Neural progenitor cell (in vitro differentiated cells): Measurements from ENCODE around the gene MEGF10. TPM values are rescaled to one million over a fixed set of nuclear protein-coding genes. Genes with fewer than 3 reads are reported as not detected.

Experiments
- DNase-seq: peaks from one replicate; pipeline ENCODE4 v3.0.0-alpha.2; 2016; ENCODE audit warnings: low spot score
- H2AFZ ChIP-seq: fragments of 200-600 bp; sonication (generic); replicated peaks from 2 replicates; pipeline ENCODE4 v1.6.1; 2016; ENCODE audit warnings: antibody characterized with exemption
- H3F3A ChIP-seq: fragments of 200-600 bp; sonication (generic); 2 replicates; pipeline ENCODE4 v1.6.1; 2016; ENCODE audit warnings: antibody characterized with exemption, low read depth
- H3K27ac ChIP-seq: fragments of 200-600 bp; sonication (generic); 2 replicates; pipeline ENCODE4 v1.5.1; 2016; ENCODE audit warnings: mild to moderate bottlenecking
- H3K27me3 ChIP-seq: fragments of 200-600 bp; sonication (generic); 2 replicates; pipeline ENCODE4 v1.6.1; 2016; ENCODE audit warnings: mild to moderate bottlenecking, moderate library complexity
- H3K36me3 ChIP-seq: fragments of 200-600 bp; sonication (generic); 2 replicates; pipeline ENCODE4 v1.5.1; 2016
- H3K4me1 ChIP-seq: fragments of 200-600 bp; sonication (generic); 2 replicates; pipeline ENCODE4 v1.6.1; 2016; ENCODE audit warnings: mixed run types
- H3K4me2 ChIP-seq: fragments of 200-600 bp; sonication (generic); 2 replicates; pipeline ENCODE4 v1.6.1; 2016
- H3K4me3 ChIP-seq: fragments of 200-600 bp; sonication (generic); 2 replicates; pipeline ENCODE4 v1.5.1; 2016
- H3K79me2 ChIP-seq: fragments of 200-600 bp; sonication (generic); 2 replicates; pipeline ENCODE4 v1.6.1; 2016; ENCODE audit warnings: low read depth
- H3K9ac ChIP-seq: fragments of 200-600 bp; sonication (generic); 2 replicates; pipeline ENCODE4 v1.6.1; 2016
- H3K9me3 ChIP-seq: fragments of 200-600 bp; sonication (generic); 2 replicates; pipeline ENCODE4 v1.5.1; 2016; ENCODE audit warnings: low read depth
- H4K20me1 ChIP-seq: fragments of 200-600 bp; sonication (generic); 2 replicates; pipeline ENCODE4 v1.6.1; 2016; ENCODE audit warnings: low read depth
- H3K27ac Mint-ChIP-seq: 3 replicates; pipeline ENCODE4 v1.8.0; 2021; ENCODE audit warnings: mixed read lengths
- H3K27me3 Mint-ChIP-seq: 2 replicates; pipeline ENCODE4 v1.8.0; 2022; ENCODE audit warnings: low read depth, mild to moderate bottlenecking, inconsistent platforms, moderate library complexity, mixed read lengths; ENCODE audit not compliant: insufficient read depth
- H3K36me3 Mint-ChIP-seq: 3 replicates; pipeline ENCODE4 v1.8.0; 2021; ENCODE audit warnings: mixed read lengths
- H3K4me1 Mint-ChIP-seq: 3 replicates; pipeline ENCODE4 v1.8.0; 2021; ENCODE audit warnings: mixed read lengths
- H3K4me3 Mint-ChIP-seq: 3 replicates; pipeline ENCODE4 v1.8.0; 2021; ENCODE audit warnings: mild to moderate bottlenecking, moderate library complexity, mixed read lengths
- H3K9me3 Mint-ChIP-seq: 3 replicates; pipeline ENCODE4 v1.8.0; 2020; ENCODE audit warnings: mixed read lengths
- CTCF ChIP-seq: fragments of 200-600 bp; sonication (generic); IDR thresholded peaks from 2 replicates; pipeline ENCODE4 v1.5.1; 2017; ENCODE audit warnings: antibody characterized with exemption, mild to moderate bottlenecking
- EZH2 ChIP-seq: fragments of 200-600 bp; sonication (generic); IDR thresholded peaks from 2 replicates; pipeline ENCODE4 v1.6.1; 2017; ENCODE audit warnings: antibody characterized with exemption, mild to moderate bottlenecking, moderate library complexity
- EZH2phosphoT487 ChIP-seq: fragments of 200-600 bp; sonication (generic); IDR thresholded peaks from 2 replicates; pipeline ENCODE4 v1.6.1; 2017; ENCODE audit warnings: antibody characterized with exemption
- total RNA-seq: library from RNA; depleted of rRNA; stranded (reverse); fragments of >200 nt; gene quantifications from 2 replicates; pipeline ENCODE4 v1.2.3, GENCODE V29; 2015; ENCODE audit warnings: low replicate concordance

Gene MEGF10
- total RNA-seq, 1 donor from 2014 or later, result 1.3 TPM

DNA sequence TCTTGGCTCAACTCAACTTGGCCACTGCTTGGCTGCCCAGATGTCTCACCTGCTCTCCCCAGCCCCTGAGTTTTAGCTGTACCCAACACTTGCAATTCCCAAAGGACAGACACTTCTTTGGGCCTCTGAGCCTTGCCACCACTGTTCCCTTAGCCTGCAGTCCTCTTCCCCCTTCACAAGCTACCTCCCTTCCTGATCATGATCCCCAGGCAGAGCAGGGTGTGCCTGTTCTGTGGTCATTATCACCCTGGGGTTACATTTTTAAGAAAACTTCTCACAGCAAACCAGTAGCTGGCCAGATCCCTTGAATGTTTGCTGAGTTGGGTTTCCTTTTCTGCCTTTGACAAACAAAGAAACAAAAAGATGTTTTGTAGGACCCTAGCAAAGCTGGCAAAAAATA is 139.3 kb downstream of the MEGF10 start:
- H3K9ac ChIP-seq, result no peak overlapping the region
- Mint-ChIP-seq H3K4me3 (no peak overlapping the region), H3K27ac (no peak overlapping the region), H3K4me1 (peaks cover 43% of the 10 kb centered on the region), H3K27me3 (peaks cover 5% of the 10 kb centered on the region), H3K9me3 (peaks cover 3% of the 10 kb centered on the region), H3K36me3 (peaks cover 9% of the 10 kb centered on the region)
- H3K36me3 ChIP-seq, result no peaks in the 10 kb centered on the region
- H3F3A ChIP-seq, result no peaks in the 10 kb centered on the region
- no peak overlapping the region for H2AFZ ChIP-seq
- no peaks in the 10 kb centered on the region for H3K27me3 ChIP-seq
- H3K4me2 ChIP-seq, result no peak overlapping the region
- H3K27ac ChIP-seq, result no peak overlapping the region
- no peak overlapping the region for H3K4me3 ChIP-seq
- H3K79me2 ChIP-seq, result no peaks in the 10 kb centered on the region
- no peak for TF ChIP-seq EZH2phosphoT487
- TF ChIP-seq EZH2, result no peak
- TF ChIP-seq CTCF, result no peak
- peaks cover 29% of the 10 kb centered on the region for H3K4me1 ChIP-seq
- no peaks in the 10 kb centered on the region for H3K9me3 ChIP-seq
- DNase-seq, result no peak
- H4K20me1 ChIP-seq, result no peaks in the 10 kb centered on the region

DNA sequence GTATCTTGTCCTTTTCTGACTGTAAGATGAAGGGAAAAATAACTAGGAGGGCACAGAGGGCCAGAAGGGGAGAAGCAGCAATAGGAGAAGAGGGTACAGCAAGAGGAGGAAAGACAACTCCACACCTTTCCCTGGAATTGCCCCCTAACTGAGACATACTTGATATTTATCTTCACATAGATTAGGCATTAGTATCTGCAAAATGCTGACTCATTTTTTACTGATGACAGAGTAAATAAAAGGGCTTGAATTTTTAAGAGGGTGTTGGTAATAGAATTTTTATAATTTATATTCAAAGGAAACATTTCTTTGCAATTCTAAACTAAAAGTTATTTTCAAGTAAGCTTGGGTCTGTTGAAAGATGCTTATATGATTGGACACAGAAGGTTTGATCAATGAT is 140.0 kb downstream of the MEGF10 start:
- no peak overlapping the region for H3K4me2 ChIP-seq
- H3K9me3 Mint-ChIP-seq, result no peaks in the 10 kb centered on the region
- H3K4me3 Mint-ChIP-seq, result no peak overlapping the region
- H3K36me3 Mint-ChIP-seq, result peaks cover 6% of the 10 kb centered on the region
- H3K79me2 ChIP-seq, result no peaks in the 10 kb centered on the region
- H3K27me3 ChIP-seq, result no peaks in the 10 kb centered on the region
- H3K27ac Mint-ChIP-seq, result no peak overlapping the region
- H3K4me1 Mint-ChIP-seq, result peaks cover 37% of the 10 kb centered on the region
- no peak overlapping the region for H3K9ac ChIP-seq
- TF ChIP-seq CTCF (no peak), EZH2 (no peak), EZH2phosphoT487 (no peak)
- H3K27ac ChIP-seq, result no peak overlapping the region
- H4K20me1 ChIP-seq, result no peaks in the 10 kb centered on the region
- H3K4me3 ChIP-seq, result no peak overlapping the region
- no peak for DNase-seq
- H3K36me3 ChIP-seq, result no peaks in the 10 kb centered on the region
- no peaks in the 10 kb centered on the region for H3F3A ChIP-seq
- H3K27me3 Mint-ChIP-seq, result peaks cover 5% of the 10 kb centered on the region
- H3K4me1 ChIP-seq, result peaks cover 25% of the 10 kb centered on the region
- no peak overlapping the region for H2AFZ ChIP-seq
- H3K9me3 ChIP-seq, result no peaks in the 10 kb centered on the region

- no peaks in the 10 kb centered on the region for H4K20me1 ChIP-seq
- Mint-ChIP-seq H3K4me3 (no peak overlapping the region), H3K36me3 (peaks cover 9% of the 10 kb centered on the region), H3K9me3 (no peaks in the 10 kb centered on the region), H3K27ac (no peak overlapping the region), H3K4me1 (peaks cover 28% of the 10 kb centered on the region), H3K27me3 (peaks cover 3% of the 10 kb centered on the region)
- H2AFZ ChIP-seq, result no peak overlapping the region
- H3F3A ChIP-seq, result no peaks in the 10 kb centered on the region
- no peak overlapping the region for H3K27ac ChIP-seq
- H3K4me1 ChIP-seq, result peaks cover 27% of the 10 kb centered on the region
- no peak overlapping the region for H3K4me3 ChIP-seq
- H3K79me2 ChIP-seq, result no peaks in the 10 kb centered on the region
- no peaks in the 10 kb centered on the region for H3K36me3 ChIP-seq
- TF ChIP-seq EZH2phosphoT487 (no peak), CTCF (no peak), EZH2 (no peak)
- H3K9ac ChIP-seq, result no peak overlapping the region
- no peak for DNase-seq
- no peak overlapping the region for H3K4me2 ChIP-seq
- H3K9me3 ChIP-seq, result no peaks in the 10 kb centered on the region
- H3K27me3 ChIP-seq, result no peaks in the 10 kb centered on the region
Measured at GRCh38 chr5:127431977-127432585, 141.5 kb downstream of the MEGF10 start.
